K562 treated with DMSO at 1 percent for 12 hours (cell line): ENCODE data around the gene APOLD1. TPM values are rescaled to one million over a fixed set of nuclear protein-coding genes. Genes with fewer than 3 reads are reported as not detected.

Experiments
- total RNA-seq: library from RNA; unstranded; fragments of 300-600 nt; gene quantifications from 2 replicates; pipeline ENCODE4 v1.2.3, GENCODE V29; 2022; ENCODE audit not compliant: insufficient read depth

The APOLD1 gene, protein sequence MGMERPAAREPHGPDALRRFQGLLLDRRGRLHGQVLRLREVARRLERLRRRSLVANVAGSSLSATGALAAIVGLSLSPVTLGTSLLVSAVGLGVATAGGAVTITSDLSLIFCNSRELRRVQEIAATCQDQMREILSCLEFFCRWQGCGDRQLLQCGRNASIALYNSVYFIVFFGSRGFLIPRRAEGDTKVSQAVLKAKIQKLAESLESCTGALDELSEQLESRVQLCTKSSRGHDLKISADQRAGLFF
- total RNA-seq: 0.22 and 3.3 TPM in 2 replicates

DNA sequence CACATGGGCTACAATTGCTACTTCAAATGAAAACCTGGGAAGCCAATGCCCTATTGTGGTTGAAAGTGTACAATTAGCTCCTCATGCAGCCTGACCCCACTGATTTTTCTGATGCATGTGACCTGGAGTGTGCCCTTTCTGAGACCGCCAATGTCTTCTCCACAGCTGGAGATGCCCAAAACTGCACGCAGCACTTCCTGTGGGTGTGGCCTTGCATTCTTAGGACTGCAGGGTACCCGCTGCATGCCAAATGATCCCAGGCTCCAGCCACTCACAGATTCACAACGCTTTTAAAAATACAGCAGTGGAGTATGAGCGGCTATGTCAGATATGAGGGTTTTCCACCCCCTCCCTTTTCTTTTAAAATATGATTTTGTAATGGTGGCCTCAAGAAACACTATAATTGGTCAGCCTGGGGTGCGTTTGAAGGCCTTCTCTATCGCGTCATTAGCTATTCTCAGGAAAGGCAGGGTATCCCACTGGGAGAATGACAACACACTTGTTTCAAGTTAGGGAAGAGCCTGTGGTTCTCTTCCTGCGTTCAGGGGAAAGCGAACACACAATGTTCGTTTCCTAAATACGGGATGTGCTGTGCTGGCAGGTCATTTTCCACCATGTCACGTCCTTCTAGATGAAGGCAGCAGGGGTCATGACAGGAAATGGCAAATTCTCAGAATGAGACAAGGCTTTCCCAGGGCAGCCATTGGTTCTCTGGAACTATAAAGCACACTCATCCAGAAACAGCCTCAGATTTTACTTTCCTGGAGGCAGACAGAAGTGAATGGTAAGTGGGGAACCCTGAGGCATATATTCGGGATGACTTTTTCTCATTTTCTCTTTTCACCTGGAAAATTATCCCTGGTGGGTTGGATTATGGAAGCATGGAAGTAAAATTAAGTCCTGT is at the start of gene APOLD1:
APOLD1 (plus strand) TSS at position 749 of the 904 bp plus-strand sequence; CDS start at position 782, 33 bp downstream.

DNA sequence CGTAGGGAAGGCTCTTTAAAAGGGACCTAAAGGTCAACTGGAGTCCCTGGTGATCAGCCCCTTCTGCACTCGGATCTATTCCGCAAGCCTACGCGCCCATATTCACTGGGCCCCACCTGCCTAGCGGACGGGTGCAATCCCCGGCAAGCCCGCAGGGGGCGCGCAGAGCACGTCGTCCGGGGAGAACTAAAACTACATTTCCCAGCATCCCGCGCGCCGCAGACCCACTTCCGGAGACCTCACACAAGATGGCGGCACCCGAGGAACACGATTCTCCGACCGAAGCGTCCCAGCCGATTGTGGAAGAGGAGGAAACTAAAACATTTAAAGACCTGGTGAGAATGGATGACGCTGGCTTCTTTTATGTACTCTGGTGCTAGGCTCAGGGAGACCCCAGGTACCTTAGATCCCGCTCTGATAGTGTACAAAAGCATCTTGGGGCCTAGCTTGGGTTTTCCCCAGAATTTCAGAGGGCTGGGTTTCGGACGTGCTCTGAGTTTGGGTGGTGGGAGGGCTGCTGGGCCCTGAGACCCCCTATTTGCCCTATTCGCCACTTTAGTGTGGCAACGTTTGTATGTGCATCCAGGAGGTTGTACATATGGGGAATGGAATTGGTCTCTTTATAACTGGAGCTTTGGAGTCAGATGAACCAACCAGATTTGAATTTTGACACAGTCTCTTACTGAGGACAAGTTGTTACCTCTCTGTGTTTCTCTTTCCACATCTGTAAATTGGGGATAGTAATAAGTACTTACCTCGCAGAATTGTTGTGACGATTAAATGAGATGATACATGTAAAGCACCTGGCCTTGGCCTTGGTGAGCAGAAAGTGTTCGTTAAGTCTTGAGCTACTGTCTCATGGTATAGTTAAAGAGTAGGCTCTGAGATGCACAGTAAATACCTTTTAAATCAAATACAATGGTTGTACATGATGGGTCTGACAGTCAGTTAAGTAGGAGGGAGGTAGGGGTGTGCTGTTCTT is 28.0 kb downstream of the APOLD1 start, which contains the start of gene DDX47:
DDX47 (plus strand) TSS at position 227 of the 982 bp plus-strand sequence; CDS start at position 249, 22 bp downstream.

Other genes starting within 250 kb of the APOLD1 start
- gene DUSP16, start 222.8 kb upstream of the APOLD1 start, total RNA-seq: 1.8 and 7.8 TPM in 2 replicates
- gene CREBL2, start 173.8 kb upstream of the APOLD1 start, total RNA-seq: 5.2 and 10.7 TPM in 2 replicates
- gene GPR19, start 89.5 kb upstream of the APOLD1 start, total RNA-seq: 1.2 TPM in 1 of 2 replicates, not detected in the other
- gene CDKN1B, start 68.3 kb upstream of the APOLD1 start, total RNA-seq: 17.6 and 34.2 TPM in 2 replicates
- gene DDX47, start 27.7 kb downstream of the APOLD1 start, total RNA-seq: 17.1 and 28.1 TPM in 2 replicates
- gene GPRC5A, start 105.9 kb downstream of the APOLD1 start, total RNA-seq: not detected in 2 replicates
- gene GPRC5D, start 166.5 kb downstream of the APOLD1 start, total RNA-seq: not detected in 2 replicates
- 14.7 and 16.0 TPM in 2 replicates for gene HEBP1, start 214.6 kb downstream of the APOLD1 start, total RNA-seq